HFFc6 (cell line): ENCODE results near the gene TNIP3. TPM values are rescaled to one million over a fixed set of nuclear protein-coding genes. Genes with fewer than 3 reads are reported as not detected.
A peak's percentile ranks its signal among the peaks of the same experiment; 100 is the strongest.

Experiments used
- DNase-seq: peaks from one replicate; pipeline ENCODE4 v3.0.0-alpha.2; 2018
- H3K27ac Mint-ChIP-seq: 2 replicates; pipeline ENCODE4 v1.8.0; 2020; ENCODE audit warnings: mild to moderate bottlenecking, mixed read lengths
- H3K27me3 Mint-ChIP-seq: 2 replicates; pipeline ENCODE4 v1.8.0; 2021; ENCODE audit warnings: mild to moderate bottlenecking, moderate library complexity, mixed read lengths; ENCODE audit not compliant: insufficient read depth
- H3K36me3 Mint-ChIP-seq: 2 replicates; pipeline ENCODE4 v1.8.0; 2021; ENCODE audit warnings: low read depth, mixed read lengths
- H3K4me1 Mint-ChIP-seq: 2 replicates; pipeline ENCODE4 v1.8.0; 2020; ENCODE audit warnings: low read depth, mixed read lengths
- H3K4me3 Mint-ChIP-seq: 2 replicates; pipeline ENCODE4 v1.8.0; 2020; ENCODE audit warnings: mild to moderate bottlenecking, moderate library complexity, mixed read lengths
- H3K9me3 Mint-ChIP-seq: 2 replicates; pipeline ENCODE4 v1.8.0; 2020; ENCODE audit warnings: mild to moderate bottlenecking, mixed read lengths
- CTCF ChIP-seq: fragments of 200-600 bp; sonication (generic); IDR thresholded peaks from 2 replicates; pipeline ENCODE4 v1.5.0; 2021; ENCODE audit warnings: antibody characterized with exemption, mild to moderate bottlenecking
- total RNA-seq, 6 experiments: library from RNA; stranded (reverse); fragmentation: NEBNext Ultra II Directional; extraction: Animal tissue kit (Norgen Biotek cat#: 25700); gene quantifications; 2 replicates in 1 of 6; 3 replicates in 5 of 6; pipeline ENCODE4 v1.2.3, GENCODE V29; 2021

The TNIP3 gene
- total RNA-seq, 6 experiments from 2014 or later: 0.31 to 0.70 (median 0.47) TPM

- no peaks in the 10 kb centered on the region for H3K9me3 Mint-ChIP-seq
- H3K27me3 Mint-ChIP-seq: no peaks in the 10 kb centered on the region
- peak overlapping the region; percentile 89 for H3K27ac Mint-ChIP-seq
- peaks cover 51% of the 10 kb centered on the region for H3K4me1 Mint-ChIP-seq
- no peak for DNase-seq
- H3K4me3 Mint-ChIP-seq: no peak overlapping the region
- no peak for TF ChIP-seq CTCF
- H3K36me3 Mint-ChIP-seq: no peaks in the 10 kb centered on the region
These were observed 25.9 kb downstream of the TNIP3 start for GRCh38 chr4:121138039-121138825.

GRCh38 chr4:121130326-121130660, 33.8 kb downstream of the TNIP3 start:
- no peaks in the 10 kb centered on the region for H3K36me3 Mint-ChIP-seq
- no peak for TF ChIP-seq CTCF
- H3K9me3 Mint-ChIP-seq: no peaks in the 10 kb centered on the region
- no peak overlapping the region for H3K27ac Mint-ChIP-seq
- DNase-seq: no peak
- no peaks in the 10 kb centered on the region for H3K4me1 Mint-ChIP-seq
- H3K27me3 Mint-ChIP-seq: no peaks in the 10 kb centered on the region
- H3K4me3 Mint-ChIP-seq: no peak overlapping the region

GRCh38 chr4:121129606-121130325, 34.4 kb downstream of the TNIP3 start:
- no peaks in the 10 kb centered on the region for H3K9me3 Mint-ChIP-seq
- DNase-seq: no peak
- no peaks in the 10 kb centered on the region for H3K36me3 Mint-ChIP-seq
- no peak overlapping the region for H3K4me3 Mint-ChIP-seq
- no peak overlapping the region for H3K27ac Mint-ChIP-seq
- H3K27me3 Mint-ChIP-seq: no peaks in the 10 kb centered on the region
- no peak for TF ChIP-seq CTCF
- no peaks in the 10 kb centered on the region for H3K4me1 Mint-ChIP-seq

- Mint-ChIP-seq H3K4me3 (no peak overlapping the region), H3K27me3 (no peaks in the 10 kb centered on the region), H3K9me3 (no peaks in the 10 kb centered on the region), H3K36me3 (no peaks in the 10 kb centered on the region), H3K4me1 (no peaks in the 10 kb centered on the region), H3K27ac (no peak overlapping the region)
- no peak for TF ChIP-seq CTCF
- DNase-seq: no peak
These were observed 37.0 kb downstream of the TNIP3 start for GRCh38 chr4:121127100-121127499.

- no peaks in the 10 kb centered on the region for H3K4me1 Mint-ChIP-seq
- DNase-seq: no peak
- H3K27ac Mint-ChIP-seq: no peak overlapping the region
- H3K27me3 Mint-ChIP-seq: no peaks in the 10 kb centered on the region
- TF ChIP-seq CTCF: no peak
- H3K9me3 Mint-ChIP-seq: no peaks in the 10 kb centered on the region
- H3K36me3 Mint-ChIP-seq: no peaks in the 10 kb centered on the region
- no peak overlapping the region for H3K4me3 Mint-ChIP-seq
These were observed 37.6 kb downstream of the TNIP3 start for GRCh38 chr4:121126449-121127006.
